ENCODE data around the gene DNAJC10. TPM values are rescaled to one million over a fixed set of nuclear protein-coding genes. Genes with fewer than 3 reads are reported as not detected.
"Not testable (repeated sequence)": the region's sequence is repeated elsewhere in the genome, so short reads cannot be mapped to it uniquely, and the experiment has no call there.

DNAJC10 gene
- total RNA-seq, 2 donors from 2014 or later: 26.1 to 29.4 TPM

DNA sequence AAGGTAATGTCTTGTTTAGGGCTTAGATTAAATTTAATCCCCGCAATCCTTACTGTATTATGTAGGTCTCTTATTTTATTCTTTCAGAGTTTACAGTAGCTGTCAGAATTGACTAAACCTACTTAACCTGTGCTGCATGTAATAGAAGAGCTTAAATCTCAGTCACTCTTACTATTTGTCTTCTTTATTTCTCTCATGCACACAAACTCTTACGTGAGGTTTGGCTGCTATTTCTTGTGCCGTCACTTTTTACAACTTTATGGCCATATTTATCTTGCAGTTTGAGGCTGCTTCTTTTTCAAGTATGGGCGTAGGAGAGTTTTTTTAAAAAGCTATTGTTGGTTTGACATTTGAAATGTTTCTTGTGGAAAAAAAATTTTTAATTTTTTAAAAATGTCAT is 12.0 kb downstream of the DNAJC10 start:
- no peaks in the 10 kb centered on the region for H3K27me3 ChIP-seq
- H3K36me3 ChIP-seq: peaks cover 15% of the 10 kb centered on the region
- H3K9me3 ChIP-seq: no peaks in the 10 kb centered on the region
- H3K4me3 ChIP-seq: no peak overlapping the region
- no peaks in the 10 kb centered on the region for H3K4me1 ChIP-seq
- DNase-seq (ENCODE audit: low spot score): no peak
- no peak overlapping the region for H3K27ac ChIP-seq
- TF ChIP-seq, protein P1, sequence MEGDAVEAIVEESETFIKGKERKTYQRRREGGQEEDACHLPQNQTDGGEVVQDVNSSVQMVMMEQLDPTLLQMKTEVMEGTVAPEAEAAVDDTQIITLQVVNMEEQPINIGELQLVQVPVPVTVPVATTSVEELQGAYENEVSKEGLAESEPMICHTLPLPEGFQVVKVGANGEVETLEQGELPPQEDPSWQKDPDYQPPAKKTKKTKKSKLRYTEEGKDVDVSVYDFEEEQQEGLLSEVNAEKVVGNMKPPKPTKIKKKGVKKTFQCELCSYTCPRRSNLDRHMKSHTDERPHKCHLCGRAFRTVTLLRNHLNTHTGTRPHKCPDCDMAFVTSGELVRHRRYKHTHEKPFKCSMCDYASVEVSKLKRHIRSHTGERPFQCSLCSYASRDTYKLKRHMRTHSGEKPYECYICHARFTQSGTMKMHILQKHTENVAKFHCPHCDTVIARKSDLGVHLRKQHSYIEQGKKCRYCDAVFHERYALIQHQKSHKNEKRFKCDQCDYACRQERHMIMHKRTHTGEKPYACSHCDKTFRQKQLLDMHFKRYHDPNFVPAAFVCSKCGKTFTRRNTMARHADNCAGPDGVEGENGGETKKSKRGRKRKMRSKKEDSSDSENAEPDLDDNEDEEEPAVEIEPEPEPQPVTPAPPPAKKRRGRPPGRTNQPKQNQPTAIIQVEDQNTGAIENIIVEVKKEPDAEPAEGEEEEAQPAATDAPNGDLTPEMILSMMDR (IDR thresholded peaks at IDR 0.05): no peak

DNA sequence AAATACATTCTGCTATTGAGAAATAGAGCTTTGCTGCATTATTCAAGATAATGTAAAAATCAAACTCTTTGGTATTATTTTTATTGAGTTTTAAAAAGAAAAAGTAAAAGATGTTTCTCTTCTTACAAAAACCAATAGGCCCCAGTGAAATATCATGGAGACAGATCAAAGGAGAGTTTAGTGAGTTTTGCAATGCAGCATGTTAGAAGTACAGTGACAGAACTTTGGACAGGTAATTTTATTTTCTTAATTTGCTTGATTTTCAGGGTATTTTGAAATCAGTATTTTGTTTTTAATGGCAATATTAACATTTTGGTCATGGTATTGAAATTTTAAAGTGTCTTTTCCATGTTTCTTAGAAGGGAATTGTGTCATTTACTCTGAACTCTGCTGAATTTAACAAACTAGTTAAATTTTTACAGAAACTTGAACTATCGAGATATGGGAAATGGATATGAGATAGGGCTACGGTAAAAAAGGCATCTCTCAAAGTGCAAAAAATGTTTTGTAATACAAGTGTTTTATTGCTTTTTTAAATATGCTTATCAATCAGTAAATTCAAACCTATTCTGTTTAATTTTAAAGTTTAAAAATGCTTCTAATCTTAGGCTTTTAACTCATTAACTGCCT is 13.8 kb downstream of the DNAJC10 start:
- no peak overlapping the region for H3K27ac ChIP-seq
- no peak for DNase-seq (ENCODE audit: low spot score)
- TF ChIP-seq, protein P1 (IDR thresholded peaks at IDR 0.05): no peak
- no peaks in the 10 kb centered on the region for H3K27me3 ChIP-seq
- H3K9me3 ChIP-seq: no peaks in the 10 kb centered on the region
- no peak overlapping the region for H3K4me3 ChIP-seq
- peaks cover 7% of the 10 kb centered on the region for H3K36me3 ChIP-seq
- H3K4me1 ChIP-seq: no peaks in the 10 kb centered on the region

DNA sequence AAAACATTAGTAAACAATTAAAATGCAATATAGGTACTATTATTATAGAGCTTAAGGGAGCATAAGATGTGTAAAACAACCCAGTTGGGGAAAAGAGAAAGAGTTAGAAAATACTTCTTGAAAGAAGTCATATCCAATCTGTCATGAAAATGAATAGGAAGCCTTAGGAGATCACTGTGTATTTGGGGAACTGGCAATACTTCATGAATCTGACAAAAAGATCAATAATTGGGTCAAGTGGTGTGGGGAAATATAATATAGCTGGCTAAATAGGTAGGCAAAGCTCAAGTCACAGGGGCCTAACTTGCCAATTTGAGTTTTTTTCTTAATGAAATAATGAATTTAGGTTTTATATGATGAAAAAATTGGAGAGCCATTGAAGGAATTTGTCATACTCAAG is 14.4 kb downstream of the DNAJC10 start:
- Histone ChIP-seq H3K36me3 (peaks cover 7% of the 10 kb centered on the region), H3K9me3 (no peaks in the 10 kb centered on the region)
- TF ChIP-seq, protein P1 (IDR thresholded peaks at IDR 0.05): no peak

DNA sequence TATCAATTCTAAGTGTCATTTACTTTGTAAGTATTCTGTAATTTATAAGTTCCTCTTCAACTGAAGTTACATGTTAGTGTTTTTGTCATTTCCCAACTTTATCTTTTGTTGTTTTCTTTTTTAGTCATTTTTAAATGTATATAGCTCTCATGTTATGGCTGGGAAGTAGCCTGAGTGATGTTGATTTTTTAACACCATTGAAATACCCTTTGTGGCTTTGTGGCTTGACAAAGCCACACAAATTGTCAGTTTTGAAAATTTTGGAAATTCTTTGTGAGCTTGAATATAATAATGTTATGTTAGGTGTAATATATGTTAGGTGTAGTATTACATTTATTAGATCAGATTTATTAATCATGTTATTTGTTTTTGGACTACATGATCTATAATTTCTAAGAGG is 16.7 kb downstream of the DNAJC10 start:
- Histone ChIP-seq H3K27ac (no peak overlapping the region), H3K4me3 (no peak overlapping the region), H3K4me1 (no peaks in the 10 kb centered on the region), H3K9me3 (no peaks in the 10 kb centered on the region), H3K36me3 (peaks cover 19% of the 10 kb centered on the region), H3K27me3 (no peaks in the 10 kb centered on the region)
- TF ChIP-seq, protein P1 (IDR thresholded peaks at IDR 0.05): no peak
- DNase-seq (ENCODE audit: low spot score): no peak

More for the DNA sequence above, 14.4 kb downstream of the DNAJC10 start:
- Histone ChIP-seq H3K4me3 (no peak overlapping the region), H3K4me1 (no peaks in the 10 kb centered on the region), H3K27me3 (no peaks in the 10 kb centered on the region), H3K27ac (no peak overlapping the region)
- no peak for DNase-seq (ENCODE audit: low spot score)

DNA sequence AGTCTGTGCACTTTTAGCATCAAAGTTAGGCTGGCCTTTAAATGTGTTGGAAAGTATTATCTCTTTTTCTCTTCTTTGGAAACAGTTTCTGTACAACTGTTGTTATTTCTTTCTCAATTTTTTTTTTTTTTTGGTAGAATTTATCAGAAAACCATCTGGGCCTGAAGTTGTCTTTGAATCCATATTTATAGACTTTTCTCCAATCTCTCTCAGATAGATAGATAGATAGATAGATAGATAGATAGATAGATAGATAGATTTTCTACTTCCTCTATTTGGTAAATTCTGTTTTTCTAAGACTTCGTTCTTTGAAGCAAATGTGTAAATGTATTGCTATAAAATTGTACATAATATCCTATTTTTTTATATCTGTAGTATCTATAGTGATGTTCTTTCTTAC is 17.5 kb downstream of the DNAJC10 start:
- Histone ChIP-seq H3K4me3 (no peak overlapping the region), H3K27me3 (no peaks in the 10 kb centered on the region), H3K36me3 (peaks cover 19% of the 10 kb centered on the region), H3K27ac (no peak overlapping the region), H3K9me3 (no peaks in the 10 kb centered on the region), H3K4me1 (no peaks in the 10 kb centered on the region)
- TF ChIP-seq, protein P1 (IDR thresholded peaks at IDR 0.05): no peak
- DNase-seq (ENCODE audit: low spot score): no peak

DNA sequence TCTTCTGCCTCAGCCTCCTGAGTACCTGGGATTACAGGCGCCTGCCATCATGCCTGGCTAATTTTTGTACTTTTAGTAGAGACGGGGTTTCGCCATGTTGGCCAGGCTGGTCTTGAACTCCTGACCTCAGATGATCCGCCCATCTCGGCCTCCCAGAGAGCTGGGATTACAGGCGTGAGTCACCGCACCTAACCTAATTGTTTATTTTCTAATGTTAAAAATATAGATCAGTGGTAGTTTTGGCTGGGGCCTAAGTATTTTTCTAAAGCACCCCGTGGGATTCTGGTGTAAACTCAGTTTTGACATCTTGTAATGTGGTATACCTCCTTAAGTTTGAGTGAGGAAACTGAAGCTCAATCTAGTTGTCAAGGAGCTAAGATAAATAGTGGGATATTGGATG is 20.8 kb downstream of the DNAJC10 start:
- H3K4me1 ChIP-seq; DNase-seq (ENCODE audit: low spot score); H3K9me3 ChIP-seq; H3K27me3 ChIP-seq; H3K4me3 ChIP-seq; H3K27ac ChIP-seq: not testable (repeated sequence)
- H3K36me3 ChIP-seq: peaks cover 23% of the 10 kb centered on the region
